ENCODE data around the gene SIK2.

DNA sequence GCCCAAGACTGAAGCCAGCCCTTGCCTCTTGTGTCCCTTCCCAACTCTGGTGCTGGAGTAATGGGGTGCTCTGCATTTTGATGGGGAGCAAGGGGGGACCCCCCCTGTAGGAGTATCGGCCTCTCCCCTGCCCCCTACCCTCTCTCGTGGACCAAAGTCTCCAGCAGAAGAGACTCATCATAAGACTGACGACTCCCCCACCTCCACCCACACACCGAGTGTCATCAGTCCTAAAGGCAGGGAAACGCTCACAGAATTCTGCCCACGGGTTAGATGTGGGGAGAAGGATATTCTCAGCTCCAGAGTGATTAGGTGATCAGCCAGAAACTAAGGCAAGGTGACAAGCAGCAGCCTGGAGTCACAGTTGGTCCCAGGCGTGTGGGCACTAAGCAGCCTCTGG lies 125.2 kb downstream of the SIK2 start:
- TF ChIP-seq, protein P1, sequence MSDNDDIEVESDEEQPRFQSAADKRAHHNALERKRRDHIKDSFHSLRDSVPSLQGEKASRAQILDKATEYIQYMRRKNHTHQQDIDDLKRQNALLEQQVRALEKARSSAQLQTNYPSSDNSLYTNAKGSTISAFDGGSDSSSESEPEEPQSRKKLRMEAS (IDR thresholded peaks at IDR 0.05): no peak
- no peak for TF ChIP-seq NFIC (IDR thresholded peaks at IDR 0.05)
- no peak for TF ChIP-seq YY1 (IDR thresholded peaks at IDR 0.05; ENCODE audit: low read depth)
- no peak for TF ChIP-seq CREB1 (IDR thresholded peaks at IDR 0.05; ENCODE audit: low read depth)
- no peak for TF ChIP-seq EP300 (IDR thresholded peaks at IDR 0.05; ENCODE audit: borderline replicate concordance)
- TF ChIP-seq TAF1 (IDR thresholded peaks at IDR 0.05; ENCODE audit: low read depth): no peak
- no peak for TF ChIP-seq CEBPB (IDR thresholded peaks at IDR 0.05)
- no peak for TF ChIP-seq TCF12 (IDR thresholded peaks at IDR 0.05; ENCODE audit: low read depth)
- TF ChIP-seq, protein P2, sequence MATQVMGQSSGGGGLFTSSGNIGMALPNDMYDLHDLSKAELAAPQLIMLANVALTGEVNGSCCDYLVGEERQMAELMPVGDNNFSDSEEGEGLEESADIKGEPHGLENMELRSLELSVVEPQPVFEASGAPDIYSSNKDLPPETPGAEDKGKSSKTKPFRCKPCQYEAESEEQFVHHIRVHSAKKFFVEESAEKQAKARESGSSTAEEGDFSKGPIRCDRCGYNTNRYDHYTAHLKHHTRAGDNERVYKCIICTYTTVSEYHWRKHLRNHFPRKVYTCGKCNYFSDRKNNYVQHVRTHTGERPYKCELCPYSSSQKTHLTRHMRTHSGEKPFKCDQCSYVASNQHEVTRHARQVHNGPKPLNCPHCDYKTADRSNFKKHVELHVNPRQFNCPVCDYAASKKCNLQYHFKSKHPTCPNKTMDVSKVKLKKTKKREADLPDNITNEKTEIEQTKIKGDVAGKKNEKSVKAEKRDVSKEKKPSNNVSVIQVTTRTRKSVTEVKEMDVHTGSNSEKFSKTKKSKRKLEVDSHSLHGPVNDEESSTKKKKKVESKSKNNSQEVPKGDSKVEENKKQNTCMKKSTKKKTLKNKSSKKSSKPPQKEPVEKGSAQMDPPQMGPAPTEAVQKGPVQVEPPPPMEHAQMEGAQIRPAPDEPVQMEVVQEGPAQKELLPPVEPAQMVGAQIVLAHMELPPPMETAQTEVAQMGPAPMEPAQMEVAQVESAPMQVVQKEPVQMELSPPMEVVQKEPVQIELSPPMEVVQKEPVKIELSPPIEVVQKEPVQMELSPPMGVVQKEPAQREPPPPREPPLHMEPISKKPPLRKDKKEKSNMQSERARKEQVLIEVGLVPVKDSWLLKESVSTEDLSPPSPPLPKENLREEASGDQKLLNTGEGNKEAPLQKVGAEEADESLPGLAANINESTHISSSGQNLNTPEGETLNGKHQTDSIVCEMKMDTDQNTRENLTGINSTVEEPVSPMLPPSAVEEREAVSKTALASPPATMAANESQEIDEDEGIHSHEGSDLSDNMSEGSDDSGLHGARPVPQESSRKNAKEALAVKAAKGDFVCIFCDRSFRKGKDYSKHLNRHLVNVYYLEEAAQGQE (IDR thresholded peaks at IDR 0.05; ENCODE audit: low read depth): no peak

Measured in Ishikawa (cell line).